ENCODE measurements around the gene GPNMB. TPM values are rescaled to one million over a fixed set of nuclear protein-coding genes. Genes with fewer than 3 reads are reported as not detected.

Gene GPNMB
- total RNA-seq, 1 experiment from 2014 or later = 1.2 TPM

- no peak overlapping the region for H2BK20ac ChIP-seq (ENCODE audit: low read depth, low read length, poor library complexity, severe bottlenecking)
- no peak overlapping the region for H2AK5ac ChIP-seq (ENCODE audit: insufficient read length, low read length)
- H3K79me1 ChIP-seq (ENCODE audit: insufficient read depth, low read depth, low read length, poor library complexity, severe bottlenecking) = no peaks in the 10 kb centered on the region
- no peak overlapping the region for H3K27ac ChIP-seq (ENCODE audit: insufficient read length, low read depth, low read length)
- no peak overlapping the region; a peak in 1 of 7 replicates for H3K27ac Mint-ChIP-seq
- no peaks in the 10 kb centered on the region for H3K4me1 ChIP-seq (ENCODE audit: insufficient read depth, low read length)
- no peak overlapping the region for H2BK15ac ChIP-seq (ENCODE audit: low read depth, low read length)
- H3K9me3 Mint-ChIP-seq = no peaks in the 10 kb centered on the region
- no peaks in the 10 kb centered on the region for H4K20me1 ChIP-seq (ENCODE audit: control insufficient read depth, insufficient read depth, insufficient read length)
- peaks cover 6 to 8% of the 10 kb centered on the region in 2 experiments for H3K4me1 Mint-ChIP-seq
- H3K4ac ChIP-seq (ENCODE audit: low read depth, low read length) = no peak overlapping the region
- no peak overlapping the region for H3K56ac ChIP-seq (ENCODE audit: insufficient read length, low read depth, low read length)
- H2BK120ac ChIP-seq (ENCODE audit: low read depth, low read length, poor library complexity, severe bottlenecking) = no peak overlapping the region
- no peak overlapping the region for H2BK5ac ChIP-seq (ENCODE audit: insufficient read length, low read length)
- no peak overlapping the region for H3K18ac ChIP-seq (ENCODE audit: insufficient read length, low read depth, low read length)
- H3K4me3 Mint-ChIP-seq = no peak overlapping the region
- H3K9ac ChIP-seq (ENCODE audit: extremely low read depth, insufficient read length, low read length) = no peak overlapping the region
- H4K8ac ChIP-seq (replicated peaks; ENCODE audit: insufficient read length, low read depth, low read length) = no peak overlapping the region
- no peak overlapping the region for H3K4me2 ChIP-seq (ENCODE audit: insufficient read depth, insufficient read length, low read length)
- TF ChIP-seq CTCF (conservative IDR thresholded peaks at IDR 0.05) = peak; percentile 76
- no peak overlapping the region for H3T11ph ChIP-seq (ENCODE audit: low read length)
- no peaks in the 10 kb centered on the region for H3K79me2 ChIP-seq (ENCODE audit: insufficient read depth, low read length)
- H3K27me3 Mint-ChIP-seq (ENCODE audit: low read depth) = peaks cover 2% of the 10 kb centered on the region; the same call in 1 of the 2 replicates
- no peaks in the 10 kb centered on the region for H3K23me2 ChIP-seq (ENCODE audit: insufficient read length, low read depth, low read length, poor library complexity, severe bottlenecking)
- no peak overlapping the region for H2AFZ ChIP-seq (ENCODE audit: low read length)
- no peak overlapping the region for H3K23ac ChIP-seq (ENCODE audit: insufficient read length, low read depth, low read length)
- no peaks in the 10 kb centered on the region for H3K36me3 Mint-ChIP-seq (ENCODE audit: insufficient read depth in 1 of 3, low read depth in 3 of 3)
- H3K9me3 ChIP-seq (ENCODE audit: control insufficient read depth, low read depth, low read length) = no peaks in the 10 kb centered on the region
- H3K27me3 ChIP-seq (ENCODE audit: insufficient read depth, low read length) = no peaks in the 10 kb centered on the region
- no peak overlapping the region for H4K5ac ChIP-seq (ENCODE audit: insufficient read length, low read depth, low read length)
- no peak overlapping the region for H4K91ac ChIP-seq (ENCODE audit: insufficient read length, low read depth, low read length)
- no CpG with 5 or more reads among the region's 6 CpGs for WGBS (ENCODE audit: extremely low coverage, insufficient read length, low lambda C conversion rate)
- DNase-seq = peak; percentile 48
- no peak overlapping the region for H2BK12ac ChIP-seq (ENCODE audit: insufficient read length, low read depth, low read length)
- H3K14ac ChIP-seq (ENCODE audit: insufficient read depth, low read length) = no peak overlapping the region
Observed at GRCh38 chr7:23277359-23277989, 30.9 kb downstream of the GPNMB start.
